ENCODE results near the gene IRS1. TPM values are rescaled to one million over a fixed set of nuclear protein-coding genes. Genes with fewer than 3 reads are reported as not detected.
"Not testable (repeated sequence)": the region's sequence is repeated elsewhere in the genome, so short reads cannot be mapped to it uniquely, and the experiment has no call there.

The IRS1 gene
- total and polyA plus RNA-seq, 2 donors from 2014 or later: 4.5 to 13.4 TPM

DNA sequence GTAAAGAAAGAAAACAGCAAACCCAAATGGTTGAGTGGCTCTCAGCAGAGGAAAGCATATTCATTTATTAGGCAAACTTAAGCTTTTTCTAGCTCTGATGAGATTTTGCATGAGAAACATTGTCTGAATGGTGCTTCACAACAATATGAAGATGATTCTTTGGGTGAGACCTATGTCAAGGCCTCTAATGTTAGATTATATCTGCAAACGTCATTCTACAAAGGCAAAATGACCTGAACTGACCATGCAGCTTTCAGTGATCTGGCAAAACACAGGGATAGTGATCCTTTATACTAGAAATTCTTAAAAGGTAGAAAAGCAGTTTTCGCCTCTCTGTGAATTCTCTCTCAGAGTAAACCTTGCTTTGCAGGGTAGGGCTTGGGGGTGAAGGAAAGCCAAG, 47.9 kb upstream of the IRS1 start:
- no peaks in the 10 kb centered on the region for H3K36me3 ChIP-seq (ENCODE audit: control insufficient read depth in 2 of 3, insufficient read depth in 3 of 3, low read length in 3 of 3)
- H3K9me3 ChIP-seq (ENCODE audit: control insufficient read depth in 2 of 3, insufficient read depth in 1 of 3, low read length in 3 of 3): no peaks in the 10 kb centered on the region
- no peaks in the 10 kb centered on the region for H3K4me1 ChIP-seq (ENCODE audit: control insufficient read depth in 2 of 3, insufficient read depth in 2 of 3, low read depth in 1 of 3, low read length in 3 of 3)
- DNase-seq (no peak), FAIRE-seq (no peak)
- no peak overlapping the region for H3K4me3 ChIP-seq (ENCODE audit: low read length in 3 of 3)
- TF ChIP-seq, protein P1, sequence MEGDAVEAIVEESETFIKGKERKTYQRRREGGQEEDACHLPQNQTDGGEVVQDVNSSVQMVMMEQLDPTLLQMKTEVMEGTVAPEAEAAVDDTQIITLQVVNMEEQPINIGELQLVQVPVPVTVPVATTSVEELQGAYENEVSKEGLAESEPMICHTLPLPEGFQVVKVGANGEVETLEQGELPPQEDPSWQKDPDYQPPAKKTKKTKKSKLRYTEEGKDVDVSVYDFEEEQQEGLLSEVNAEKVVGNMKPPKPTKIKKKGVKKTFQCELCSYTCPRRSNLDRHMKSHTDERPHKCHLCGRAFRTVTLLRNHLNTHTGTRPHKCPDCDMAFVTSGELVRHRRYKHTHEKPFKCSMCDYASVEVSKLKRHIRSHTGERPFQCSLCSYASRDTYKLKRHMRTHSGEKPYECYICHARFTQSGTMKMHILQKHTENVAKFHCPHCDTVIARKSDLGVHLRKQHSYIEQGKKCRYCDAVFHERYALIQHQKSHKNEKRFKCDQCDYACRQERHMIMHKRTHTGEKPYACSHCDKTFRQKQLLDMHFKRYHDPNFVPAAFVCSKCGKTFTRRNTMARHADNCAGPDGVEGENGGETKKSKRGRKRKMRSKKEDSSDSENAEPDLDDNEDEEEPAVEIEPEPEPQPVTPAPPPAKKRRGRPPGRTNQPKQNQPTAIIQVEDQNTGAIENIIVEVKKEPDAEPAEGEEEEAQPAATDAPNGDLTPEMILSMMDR (IDR thresholded peaks at IDR 0.05; ENCODE audit: borderline replicate concordance, extremely low read depth, insufficient read depth): no peak
- H3K9ac ChIP-seq (ENCODE audit: low read length in 3 of 3): no peak overlapping the region
- H3K27me3 ChIP-seq (ENCODE audit: control insufficient read depth, insufficient read depth, low read length): no peaks in the 10 kb centered on the region
- intact Hi-C loops (cut with DNase I): no loop called here
- H3K27ac ChIP-seq (ENCODE audit: low read depth in 2 of 2, low read length in 2 of 2): no peak overlapping the region

DNA sequence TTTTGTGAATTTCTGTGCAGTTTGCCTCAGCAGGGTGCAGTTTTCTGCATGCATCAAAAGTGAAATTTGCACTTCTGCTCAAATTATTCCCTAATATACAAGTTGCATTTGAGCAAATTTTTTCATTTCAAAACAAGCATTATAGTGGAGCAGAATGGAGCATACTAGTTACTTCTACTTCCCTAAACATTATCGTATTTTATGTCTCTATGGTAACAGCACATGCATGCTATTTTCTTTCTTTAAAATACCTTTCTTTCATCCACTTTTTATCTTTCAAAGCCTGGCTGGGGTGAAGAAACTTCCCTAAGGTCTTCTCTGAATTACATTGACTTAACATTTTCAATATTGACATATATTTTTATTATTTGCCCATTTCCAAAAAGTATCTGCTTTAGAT, 47.5 kb upstream of the IRS1 start:
- H3K27ac ChIP-seq (ENCODE audit: low read depth in 2 of 2, low read length in 2 of 2): no peak overlapping the region
- no peaks in the 10 kb centered on the region for H3K4me1 ChIP-seq (ENCODE audit: control insufficient read depth in 2 of 3, insufficient read depth in 2 of 3, low read depth in 1 of 3, low read length in 3 of 3)
- no peaks in the 10 kb centered on the region for H3K36me3 ChIP-seq (ENCODE audit: control insufficient read depth in 2 of 3, insufficient read depth in 3 of 3, low read length in 3 of 3)
- H3K9me3 ChIP-seq (ENCODE audit: control insufficient read depth in 2 of 3, insufficient read depth in 1 of 3, low read length in 3 of 3): no peaks in the 10 kb centered on the region
- intact Hi-C loops (cut with DNase I): no loop called here
- DNase-seq (no peak), FAIRE-seq (no peak)
- no peak overlapping the region for H3K9ac ChIP-seq (ENCODE audit: low read length in 3 of 3)
- no peak overlapping the region for H3K4me3 ChIP-seq (ENCODE audit: low read length in 3 of 3)
- TF ChIP-seq, protein P1 (IDR thresholded peaks at IDR 0.05; ENCODE audit: borderline replicate concordance, extremely low read depth, insufficient read depth): no peak
- no peaks in the 10 kb centered on the region for H3K27me3 ChIP-seq (ENCODE audit: control insufficient read depth, insufficient read depth, low read length)

DNA sequence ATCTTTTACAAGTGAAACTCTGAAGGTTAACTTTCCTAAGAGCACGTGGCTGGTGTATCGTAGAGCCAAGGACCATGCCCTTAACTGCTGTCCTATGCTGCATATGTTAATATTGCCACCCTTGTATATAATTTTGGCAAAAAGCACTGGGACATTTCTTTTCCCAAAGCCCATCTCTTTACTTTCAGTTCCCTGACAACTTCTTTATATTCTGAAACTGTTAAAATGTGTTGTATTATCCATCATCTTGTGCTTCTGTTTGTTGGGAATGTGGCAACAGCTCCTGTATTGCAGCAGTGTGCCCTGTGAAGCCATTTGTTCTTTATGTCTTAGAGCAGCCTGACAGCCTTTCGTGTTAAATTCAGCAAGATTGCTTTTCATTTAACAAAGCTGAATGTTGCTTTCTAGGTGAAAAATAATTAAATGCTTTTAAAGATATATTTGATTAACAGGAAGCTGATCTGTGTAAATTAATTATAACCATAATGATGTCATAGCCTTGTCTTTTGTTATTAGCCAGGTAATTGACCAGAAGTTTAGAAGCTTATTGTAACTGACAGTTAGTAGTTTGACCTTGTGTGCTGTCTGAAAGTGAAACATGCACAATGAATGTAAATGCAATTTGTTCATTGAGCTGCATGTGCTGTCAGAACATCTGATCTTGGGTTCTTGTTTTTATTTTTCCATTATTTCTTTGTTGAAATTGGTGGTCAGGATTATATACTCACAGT, 45.9 kb upstream of the IRS1 start:
- no peak overlapping the region for H3K27ac ChIP-seq (ENCODE audit: low read depth in 2 of 2, low read length in 2 of 2)
- DNase-seq (no peak), FAIRE-seq (no peak)
- TF ChIP-seq, protein P1 (IDR thresholded peaks at IDR 0.05; ENCODE audit: borderline replicate concordance, extremely low read depth, insufficient read depth): no peak
- intact Hi-C loops (cut with DNase I): no loop called here
- no peak overlapping the region for H3K9ac ChIP-seq (ENCODE audit: low read length in 3 of 3)
- H3K36me3 ChIP-seq (ENCODE audit: control insufficient read depth in 2 of 3, insufficient read depth in 3 of 3, low read length in 3 of 3): no peaks in the 10 kb centered on the region
- H3K4me3 ChIP-seq (ENCODE audit: low read length in 3 of 3): no peak overlapping the region
- H3K4me1 ChIP-seq (ENCODE audit: control insufficient read depth in 2 of 3, insufficient read depth in 2 of 3, low read depth in 1 of 3, low read length in 3 of 3): no peaks in the 10 kb centered on the region
- no peaks in the 10 kb centered on the region for H3K9me3 ChIP-seq (ENCODE audit: control insufficient read depth in 2 of 3, insufficient read depth in 1 of 3, low read length in 3 of 3)
- H3K27me3 ChIP-seq (ENCODE audit: control insufficient read depth, insufficient read depth, low read length): no peaks in the 10 kb centered on the region

DNA sequence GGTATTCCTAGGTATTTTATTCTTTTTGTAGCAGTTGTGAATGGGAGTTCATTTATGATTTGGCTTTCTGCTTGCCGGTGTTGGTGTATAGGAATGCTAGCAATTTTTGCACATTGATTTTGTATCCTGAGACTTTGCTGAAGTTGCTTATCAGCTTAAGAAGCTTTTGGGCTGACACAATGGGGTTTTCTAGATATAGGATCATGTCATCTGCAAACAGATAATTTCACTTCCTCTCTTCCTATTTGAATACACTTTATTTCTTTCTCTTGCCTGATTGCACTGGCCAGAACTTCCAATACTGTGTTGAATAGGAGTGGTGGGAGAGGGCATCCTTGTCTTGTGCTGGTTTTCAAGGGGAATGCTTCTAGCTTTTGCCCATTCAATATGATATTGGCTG, 43.4 kb upstream of the IRS1 start:
- H3K36me3 ChIP-seq (ENCODE audit: control insufficient read depth in 2 of 3, insufficient read depth in 3 of 3, low read length in 3 of 3); H3K9me3 ChIP-seq (ENCODE audit: control insufficient read depth in 2 of 3, insufficient read depth in 1 of 3, low read length in 3 of 3); DNase-seq; H3K9ac ChIP-seq (ENCODE audit: low read length in 3 of 3); H3K27ac ChIP-seq (ENCODE audit: low read depth in 2 of 2, low read length in 2 of 2); H3K4me1 ChIP-seq (ENCODE audit: control insufficient read depth in 2 of 3, insufficient read depth in 2 of 3, low read depth in 1 of 3, low read length in 3 of 3); H3K4me3 ChIP-seq (ENCODE audit: low read length in 3 of 3); intact Hi-C loops (cut with DNase I); FAIRE-seq; H3K27me3 ChIP-seq (ENCODE audit: control insufficient read depth, insufficient read depth, low read length): not testable (repeated sequence)
